HPDE6-E6E7 (cell line): ENCODE results near the gene PITPNM1.
A peak's percentile ranks its signal among the peaks of the same experiment; 100 is the strongest.
"Not testable (repeated sequence)": the region's sequence is repeated elsewhere in the genome, so short reads cannot be mapped to it uniquely, and the experiment has no call there.

ENCODE experiments used
- DNase-seq: peaks from one replicate; pipeline ENCODE4 v3.0.0; 2011; ENCODE audit warnings: missing footprints; ENCODE audit errors: extremely low spot score

Gene PITPNM1

DNA sequence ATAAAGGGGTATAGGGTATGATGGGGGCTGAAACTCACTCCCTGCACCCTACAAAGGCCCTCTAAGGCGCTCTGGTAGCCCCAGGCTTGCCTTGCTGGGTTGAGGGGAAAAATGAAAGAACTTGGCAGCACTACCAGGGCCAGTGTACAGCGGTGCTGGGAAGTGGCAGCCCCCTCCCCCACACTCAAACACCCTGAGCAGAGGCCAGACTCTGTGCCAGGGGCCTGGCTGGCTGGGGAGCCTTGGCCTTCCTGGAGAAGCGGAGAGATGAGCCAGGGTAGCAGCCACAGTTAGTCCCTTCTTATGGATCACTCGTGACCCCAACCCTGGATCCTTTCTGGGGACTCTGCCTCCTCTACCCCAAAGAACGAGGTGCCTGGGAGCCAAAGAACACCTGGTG lies 38.8 kb downstream of the PITPNM1 start:
- no peak for DNase-seq

DNA sequence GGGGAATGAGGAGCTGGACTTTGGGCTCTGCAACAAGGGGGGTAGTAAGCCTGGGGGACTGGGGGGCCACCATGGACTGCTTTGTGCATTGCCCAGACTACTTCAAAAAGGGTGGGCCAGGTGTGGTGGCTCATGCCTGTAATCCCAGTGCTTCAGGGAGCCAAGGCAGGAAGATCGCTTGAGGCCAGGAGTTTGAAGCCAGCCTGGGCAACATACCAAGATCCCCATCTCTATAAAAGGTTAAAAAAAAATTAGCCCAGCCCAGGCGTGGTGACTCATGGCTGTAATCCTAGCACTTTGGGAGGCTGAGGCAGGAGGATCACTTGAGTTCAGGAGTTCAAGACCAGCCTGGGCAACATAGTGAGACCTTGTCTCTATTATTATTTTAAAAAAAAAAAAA lies 39.6 kb downstream of the PITPNM1 start:
- DNase-seq, result not testable (repeated sequence)

DNA sequence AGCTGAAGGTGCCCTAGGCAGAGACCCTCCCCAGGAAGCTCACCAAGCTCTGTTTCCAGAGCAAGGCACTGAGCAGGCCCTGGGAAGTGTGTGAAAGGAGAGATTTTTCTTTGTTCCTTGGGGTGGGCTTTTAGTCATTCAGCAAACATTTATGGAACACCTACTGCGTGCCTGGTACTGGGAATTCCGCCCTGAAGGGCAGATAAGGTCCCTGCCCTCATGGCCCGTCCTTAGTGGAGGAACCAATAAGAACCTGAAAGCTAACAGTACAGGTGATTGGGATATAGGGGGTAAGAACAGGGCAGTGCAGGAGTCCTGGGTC lies 40.0 kb downstream of the PITPNM1 start:
- DNase-seq, result no peak

DNA sequence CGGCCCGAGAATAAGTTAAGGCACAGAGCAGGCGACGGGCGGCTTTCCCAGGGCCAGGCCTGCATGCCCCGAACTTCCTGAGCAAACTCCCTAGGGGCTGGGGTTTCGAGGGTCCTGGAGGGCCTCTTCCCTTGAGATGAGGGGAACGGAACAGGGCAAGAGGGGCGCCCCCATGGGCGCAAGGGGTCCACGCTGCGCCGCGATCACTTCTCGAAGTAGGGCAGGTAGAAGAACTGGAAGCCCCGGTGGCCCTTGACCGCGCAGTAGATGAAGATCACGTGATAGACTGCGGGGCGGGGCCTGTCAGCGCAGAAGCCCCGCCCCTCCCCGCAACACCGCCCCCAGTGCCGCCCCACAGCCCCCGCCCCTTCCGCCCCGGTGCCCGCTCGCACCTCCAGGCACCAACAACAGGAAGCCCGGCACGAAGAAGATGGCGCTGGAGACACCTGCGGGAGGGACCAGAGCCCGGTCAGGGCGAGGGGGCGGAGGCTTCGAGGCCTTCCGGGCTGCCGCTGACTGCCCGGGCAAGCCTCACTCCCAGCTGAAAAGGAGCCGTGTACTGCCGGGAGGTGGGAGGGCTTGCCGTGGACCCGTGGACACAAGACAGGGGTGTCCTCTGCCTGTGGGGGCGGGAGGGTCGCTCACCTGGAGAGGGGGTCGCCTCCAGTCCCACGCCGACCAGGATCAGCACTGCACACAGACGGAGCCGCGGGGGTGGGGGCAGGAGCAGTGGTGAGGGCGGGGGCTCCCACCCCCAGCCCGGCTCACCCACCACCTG lies 40.6 kb downstream of the PITPNM1 start:
- DNase-seq, result peak; percentile 95

DNA sequence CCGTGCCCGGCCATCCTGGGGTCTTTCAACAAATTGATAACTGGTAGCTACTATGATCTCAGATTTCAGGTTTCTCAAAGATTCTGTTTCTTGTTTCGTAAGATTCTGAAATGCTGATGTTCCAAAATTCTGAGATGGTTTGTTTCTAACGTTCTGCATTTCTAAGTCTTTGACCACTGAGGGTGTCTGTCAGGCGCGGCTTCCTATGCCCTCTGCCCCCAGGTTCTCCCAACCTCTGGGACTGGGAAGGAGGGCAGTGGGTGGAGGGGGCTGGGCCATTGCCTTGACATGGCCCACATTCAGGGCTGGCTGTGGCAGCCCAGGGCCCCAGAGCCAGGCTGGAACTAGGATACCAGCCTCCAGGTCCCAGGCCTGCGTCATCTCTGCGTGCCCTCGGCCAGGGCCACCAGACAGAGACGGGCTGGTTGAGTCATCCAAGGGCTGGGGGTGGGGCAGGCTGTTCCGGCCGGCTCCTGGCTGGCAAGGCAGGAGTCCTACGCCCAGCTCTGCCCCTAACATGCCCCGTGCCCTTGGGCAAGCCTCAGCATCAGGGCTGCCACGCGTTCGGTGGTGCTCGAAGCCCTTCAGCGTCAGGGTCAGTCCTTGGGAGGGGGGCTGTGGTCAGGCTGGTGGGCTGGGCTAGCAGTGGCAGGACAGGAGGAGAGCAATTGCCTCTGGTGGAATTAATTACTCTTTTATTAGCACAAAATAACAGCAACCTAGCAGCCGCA lies 41.3 kb downstream of the PITPNM1 start:
- DNase-seq, result peak; percentile 92

DNA sequence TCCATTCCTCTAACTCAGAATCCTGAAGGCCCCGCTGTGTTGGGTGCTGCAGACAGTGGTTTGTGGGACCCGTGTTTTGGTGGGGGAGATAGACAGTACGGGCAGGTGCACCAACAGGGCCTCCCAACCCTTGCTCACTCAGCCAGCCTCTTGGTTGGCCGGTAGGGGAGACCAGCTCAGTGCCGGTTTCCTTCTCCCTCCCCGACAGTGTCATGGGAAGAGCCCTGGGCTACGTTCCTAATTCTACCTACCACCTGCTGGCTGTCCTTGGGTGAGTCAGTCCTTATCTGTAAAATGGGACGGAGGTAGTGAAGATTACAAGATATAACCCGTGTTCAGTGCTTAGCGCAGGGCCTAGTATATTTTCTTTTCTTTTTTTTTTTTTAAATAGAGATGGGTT lies 42.0 kb downstream of the PITPNM1 start:
- no peak for DNase-seq

DNA sequence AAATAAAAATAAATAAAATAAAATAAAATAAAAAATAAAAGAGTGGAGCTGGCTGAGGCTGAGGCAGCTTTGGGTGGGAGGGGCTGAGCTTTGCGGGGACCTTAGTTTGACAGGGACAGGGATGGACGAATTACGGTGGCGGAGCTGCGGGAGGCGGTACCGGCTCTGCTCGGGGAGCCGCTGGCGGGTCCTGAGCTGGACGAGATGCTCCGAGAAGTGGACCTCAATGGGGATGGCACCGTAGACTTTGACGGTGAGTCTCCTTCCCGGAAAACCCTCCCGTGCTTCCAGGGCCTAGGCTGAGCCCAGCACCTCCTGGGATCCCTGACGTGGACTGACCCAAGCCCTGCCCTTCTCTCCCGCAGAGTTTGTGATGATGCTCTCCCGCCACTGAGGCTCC lies 46.9 kb downstream of the PITPNM1 start:
- no peak for DNase-seq

DNA sequence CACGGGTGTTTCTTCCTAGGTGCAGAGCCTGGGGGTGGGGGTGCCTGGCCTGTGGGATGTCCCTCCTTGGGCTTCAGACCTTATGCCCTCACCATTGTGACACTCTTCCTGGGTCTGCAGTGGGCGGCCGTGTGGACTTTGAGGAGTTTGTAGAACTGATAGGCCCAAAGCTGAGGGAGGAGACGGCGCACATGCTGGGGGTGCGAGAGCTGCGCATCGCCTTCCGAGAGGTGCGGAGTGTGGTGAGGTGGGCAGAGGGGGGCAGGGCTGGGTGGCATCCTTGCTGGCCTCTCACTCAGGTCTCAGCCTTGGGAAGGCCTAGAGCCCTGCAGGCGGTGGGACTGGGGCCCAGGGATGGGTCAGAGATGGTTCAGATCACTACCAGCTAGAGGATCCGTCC lies 47.7 kb downstream of the PITPNM1 start:
- no peak for DNase-seq

DNA sequence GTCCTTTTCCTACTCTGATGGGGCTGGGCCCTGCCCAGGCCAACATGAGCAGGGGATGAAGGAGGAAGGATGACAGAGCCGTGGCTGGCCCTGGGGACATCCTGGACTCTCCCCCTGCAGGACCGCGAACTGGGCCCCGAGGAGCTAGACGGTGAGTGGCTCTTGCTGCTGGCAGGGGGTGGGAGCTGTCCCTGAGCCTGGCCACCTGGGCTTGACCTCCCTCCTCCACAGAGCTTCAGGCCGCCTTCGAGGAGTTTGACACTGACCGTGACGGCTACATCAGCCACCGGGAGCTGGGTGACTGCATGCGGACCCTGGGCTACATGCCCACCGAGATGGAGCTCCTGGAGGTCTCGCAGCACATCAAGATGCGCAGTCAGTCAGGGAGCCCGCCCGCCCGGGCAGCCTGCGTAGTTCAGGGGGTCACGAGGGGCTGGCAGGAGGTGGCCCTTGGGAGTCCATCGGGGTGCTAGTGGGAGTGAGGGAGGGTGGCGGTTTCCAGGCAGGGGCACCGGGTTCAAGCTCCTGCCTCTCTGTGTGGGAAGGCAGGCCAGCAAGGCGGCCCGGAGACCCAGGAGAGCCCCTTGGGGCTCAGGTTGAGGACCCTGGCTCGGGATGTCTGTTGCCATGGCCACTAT lies 49.0 kb downstream of the PITPNM1 start:
- no peak for DNase-seq

DNA sequence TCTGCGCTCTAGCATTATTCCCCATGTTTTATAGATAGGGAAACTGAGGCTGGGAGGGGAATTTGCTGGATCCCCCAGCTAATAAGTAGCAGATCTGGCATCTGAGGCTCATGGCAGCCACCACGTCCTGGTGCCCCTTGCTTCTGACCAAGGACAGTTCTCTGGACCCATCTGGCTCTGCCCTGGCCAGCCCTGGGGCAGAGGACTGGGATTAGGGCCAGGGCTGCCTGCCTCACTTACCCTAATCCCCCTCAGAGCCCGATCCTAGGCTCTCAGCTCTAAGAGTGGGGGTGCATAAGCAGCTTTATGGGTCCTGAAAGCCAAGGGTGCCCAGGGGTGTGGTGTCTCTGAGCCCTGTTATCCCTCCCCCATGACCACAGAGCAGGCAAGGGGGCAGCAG lies 50.1 kb downstream of the PITPNM1 start, which contains the start of gene CABP4:
Gene CABP4 (plus strand): TSS at position 301 of the 400 bp plus-strand sequence. CDS start 70 bp downstream, at position 371.
- DNase-seq, result no peak

DNA sequence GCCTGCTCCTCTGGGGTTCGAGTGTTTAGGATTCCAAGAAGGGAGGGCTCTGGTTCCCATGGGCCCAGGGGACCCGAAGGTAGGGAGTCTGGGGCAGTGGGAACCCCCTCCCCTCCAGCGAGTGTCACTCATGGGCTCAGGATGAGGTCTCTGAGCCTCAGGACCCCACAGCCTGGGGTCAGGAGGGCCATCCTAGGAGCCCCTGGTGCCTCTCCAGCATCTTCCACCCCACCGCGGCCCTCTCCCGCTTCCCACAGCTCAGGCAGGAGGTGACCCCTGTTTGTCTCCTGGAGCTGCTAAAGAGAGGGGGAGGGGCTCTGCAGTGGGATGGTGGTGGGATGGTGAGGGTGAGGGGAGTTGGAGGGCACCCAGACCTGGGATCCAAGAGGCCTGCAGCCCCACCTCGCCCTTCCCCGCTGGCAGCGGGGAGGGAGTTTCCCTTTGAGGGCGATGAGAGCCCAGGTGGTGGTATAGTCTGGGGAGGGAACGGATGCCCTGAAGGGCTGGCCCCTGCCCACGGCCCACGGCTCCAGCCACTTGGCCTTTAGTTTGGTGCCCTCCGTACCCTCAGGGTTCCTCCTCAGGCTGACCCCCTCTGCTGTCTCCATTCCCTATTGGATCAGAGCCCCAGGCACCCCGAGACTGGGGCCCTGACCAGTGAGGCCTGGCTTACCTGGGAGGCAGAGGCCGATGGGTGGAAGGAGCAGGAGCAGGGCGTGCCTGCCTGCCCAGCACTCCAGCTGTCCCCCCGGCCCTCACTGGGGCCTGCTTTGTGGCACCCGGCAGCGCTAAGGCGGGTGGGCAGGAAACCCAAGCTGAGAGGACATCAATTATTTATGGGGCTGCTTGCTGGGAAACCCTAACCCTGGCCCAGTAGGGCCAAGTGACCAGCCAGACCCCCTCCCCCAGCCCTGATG lies 51.1 kb downstream of the PITPNM1 start:
- DNase-seq, result no peak

DNA sequence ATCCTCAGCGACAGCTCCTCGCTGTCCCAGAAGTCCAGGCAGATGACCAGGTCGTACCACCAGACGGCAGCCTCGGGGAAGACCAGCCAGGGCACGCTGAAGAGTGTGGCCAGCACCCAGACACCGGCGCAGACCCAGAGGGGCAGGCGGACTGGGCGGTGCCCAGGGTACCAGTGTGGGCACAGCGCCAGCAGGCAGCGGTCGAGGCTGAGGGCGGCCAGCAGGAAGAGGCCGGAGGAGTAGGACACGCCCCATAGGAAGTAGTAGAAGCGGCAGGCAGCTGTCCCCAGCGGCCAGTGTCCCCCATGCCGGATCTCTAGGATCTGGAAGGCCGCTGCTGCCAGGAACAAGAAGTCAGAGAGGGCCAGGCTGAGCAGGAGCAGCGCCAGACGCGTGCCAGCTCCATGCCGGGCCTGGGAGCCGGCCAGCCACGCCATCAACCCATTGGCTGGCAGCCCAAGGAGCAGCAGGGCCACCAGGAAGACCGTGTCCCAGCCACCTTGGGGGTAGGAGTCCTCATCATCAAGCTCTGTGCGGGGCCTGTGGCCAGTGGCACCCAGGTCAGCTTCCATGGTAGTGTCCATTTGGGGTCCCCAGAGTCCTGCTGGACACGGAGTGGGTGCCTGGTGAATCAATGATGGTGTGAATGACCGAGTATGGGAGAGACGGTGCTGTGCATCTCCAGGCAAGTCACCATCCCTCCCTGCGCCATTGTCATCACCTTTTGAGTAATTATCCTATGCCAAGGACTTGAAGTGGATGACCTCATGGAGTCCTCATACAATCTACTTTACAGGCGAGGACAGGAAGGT lies 52.8 kb downstream of the PITPNM1 start, which contains the start of gene GPR152:
Gene GPR152 (minus strand): TSS at position 589 of the 812 bp plus-strand sequence. CDS start 5 bp downstream, at position 584.
- DNase-seq, result no peak

DNA sequence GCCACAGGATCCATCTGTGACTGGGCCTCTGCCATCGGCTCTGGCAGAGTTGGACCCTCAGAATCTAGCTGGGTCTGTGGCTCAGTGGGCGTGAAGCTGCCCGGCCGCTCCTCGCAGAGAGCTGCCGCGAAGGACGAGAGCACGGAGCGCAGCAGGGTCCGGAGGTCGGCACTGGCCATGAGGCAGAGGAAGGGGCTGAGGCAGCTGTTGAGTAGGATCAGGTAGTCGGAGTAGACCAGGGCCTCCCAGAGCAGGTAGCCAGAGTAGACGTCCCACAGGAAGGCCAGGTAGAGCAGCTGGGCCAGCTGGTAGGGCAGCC lies 53.5 kb downstream of the PITPNM1 start:
- DNase-seq, result no peak

DNA sequence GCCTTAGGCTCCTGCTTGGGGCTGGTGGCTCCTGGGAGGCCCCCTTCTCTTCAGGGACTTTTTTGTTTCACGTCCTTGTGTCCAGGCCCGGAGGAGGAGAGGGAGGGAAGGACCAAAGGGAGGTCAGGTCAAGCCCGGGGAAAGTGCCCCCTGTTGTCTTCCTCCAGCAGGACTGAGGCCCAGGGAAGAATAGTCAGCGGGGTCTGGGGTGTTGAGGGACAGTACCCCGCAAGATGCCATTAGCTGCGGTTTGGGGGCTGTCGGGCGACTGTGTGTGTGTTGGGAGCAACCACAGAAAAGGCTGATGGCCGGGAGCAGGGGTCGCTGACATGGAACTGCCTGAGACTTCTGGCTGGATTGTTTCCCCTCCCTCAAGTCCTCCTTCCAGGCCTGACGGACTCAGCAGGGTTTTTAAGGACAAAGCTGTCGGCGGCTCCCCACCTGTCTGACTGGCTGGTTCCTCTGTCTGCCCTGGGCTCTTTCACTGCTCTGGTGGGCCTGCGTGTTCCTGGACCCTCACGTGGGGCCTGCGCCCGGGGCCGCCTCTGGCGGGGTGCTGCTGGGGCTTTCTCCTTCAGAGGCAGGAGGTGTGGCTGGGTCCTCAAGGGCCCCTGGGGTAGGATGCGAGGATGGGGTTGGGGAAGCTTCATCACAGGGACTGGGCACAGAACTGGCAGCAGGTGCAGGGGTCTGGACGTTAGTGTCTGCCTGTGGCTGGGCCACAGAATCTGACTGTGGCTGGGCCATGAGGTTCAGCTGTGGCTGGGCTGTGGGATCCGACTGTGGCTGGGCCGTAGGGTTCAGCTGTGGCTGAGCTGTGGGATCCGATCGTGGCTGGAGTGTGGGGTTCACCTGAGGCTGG lies 54.1 kb downstream of the PITPNM1 start:
- DNase-seq, result no peak

DNA sequence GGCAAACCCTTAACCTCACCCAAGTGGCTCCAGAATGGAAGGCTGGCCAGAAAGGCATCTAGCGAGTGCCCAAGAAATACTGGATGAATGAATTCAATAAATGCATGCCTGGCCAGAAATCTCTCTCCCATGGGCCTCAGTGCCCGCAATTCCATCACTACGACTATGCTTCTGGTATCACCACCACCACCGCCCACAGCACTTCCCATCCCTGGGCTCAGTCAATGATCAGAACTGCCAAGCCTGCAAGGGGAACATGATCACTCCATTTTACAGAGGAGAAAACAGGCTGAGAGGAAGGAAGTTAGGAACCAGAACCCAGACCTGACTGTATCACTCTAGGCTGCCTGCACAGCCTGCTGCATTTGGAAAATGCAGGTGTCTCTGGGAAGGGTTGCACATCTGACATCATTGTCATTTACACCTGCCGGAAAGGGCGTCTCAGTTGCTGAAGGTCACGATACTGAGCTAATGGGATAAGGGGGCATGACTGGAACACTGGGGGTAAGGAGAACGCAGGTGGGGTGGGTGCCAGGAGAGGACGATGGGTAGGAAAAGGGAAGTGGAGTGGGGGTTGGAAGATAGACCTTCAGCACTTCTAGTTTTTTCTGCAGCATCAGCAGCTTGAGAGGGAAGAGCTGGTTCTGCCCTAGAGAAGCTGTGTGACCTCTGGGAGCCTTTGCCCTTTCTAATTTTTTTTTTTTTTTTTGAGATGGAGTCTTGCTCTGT lies 55.9 kb downstream of the PITPNM1 start:
- no peak for DNase-seq

DNA sequence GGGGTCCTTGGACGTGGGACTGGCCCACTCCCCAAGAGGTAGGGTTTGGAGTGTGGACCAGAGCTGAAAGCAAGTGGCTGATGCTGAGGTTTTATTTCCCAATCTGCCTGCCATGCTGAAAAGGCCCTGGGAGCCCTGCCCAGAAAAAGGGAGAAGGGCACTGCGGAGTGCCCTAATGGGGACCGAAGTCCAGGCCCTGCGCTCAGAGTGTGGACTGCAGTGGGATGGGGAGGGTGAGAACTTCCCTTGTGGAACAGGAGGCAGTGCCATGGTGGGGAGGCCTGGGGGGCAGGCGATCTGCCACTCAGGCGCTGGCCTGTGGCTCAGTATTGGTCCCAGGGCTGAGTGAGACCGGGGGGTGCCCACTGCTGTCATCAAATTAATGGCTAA lies 56.9 kb downstream of the PITPNM1 start:
- no peak for DNase-seq

DNA sequence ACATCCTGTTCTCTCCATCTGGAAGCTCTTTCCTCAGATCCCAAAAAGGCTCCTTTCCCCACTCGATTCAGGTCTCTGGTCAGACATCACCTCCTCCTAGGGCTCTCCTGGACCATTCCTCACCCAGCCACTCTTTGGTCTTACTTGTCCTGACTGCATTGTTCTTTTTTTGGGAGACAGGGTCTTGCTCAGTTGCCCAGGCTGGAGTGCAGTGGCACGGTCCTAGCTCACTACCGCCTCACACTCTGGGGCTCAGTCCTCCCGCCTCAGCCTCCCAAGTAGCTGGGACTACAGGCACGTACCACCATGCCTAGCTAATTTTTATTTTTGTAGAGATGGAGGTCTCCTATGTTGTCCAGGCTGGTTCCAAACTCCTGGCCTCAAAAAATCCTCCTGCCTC lies 59.6 kb downstream of the PITPNM1 start:
- no peak for DNase-seq

DNA sequence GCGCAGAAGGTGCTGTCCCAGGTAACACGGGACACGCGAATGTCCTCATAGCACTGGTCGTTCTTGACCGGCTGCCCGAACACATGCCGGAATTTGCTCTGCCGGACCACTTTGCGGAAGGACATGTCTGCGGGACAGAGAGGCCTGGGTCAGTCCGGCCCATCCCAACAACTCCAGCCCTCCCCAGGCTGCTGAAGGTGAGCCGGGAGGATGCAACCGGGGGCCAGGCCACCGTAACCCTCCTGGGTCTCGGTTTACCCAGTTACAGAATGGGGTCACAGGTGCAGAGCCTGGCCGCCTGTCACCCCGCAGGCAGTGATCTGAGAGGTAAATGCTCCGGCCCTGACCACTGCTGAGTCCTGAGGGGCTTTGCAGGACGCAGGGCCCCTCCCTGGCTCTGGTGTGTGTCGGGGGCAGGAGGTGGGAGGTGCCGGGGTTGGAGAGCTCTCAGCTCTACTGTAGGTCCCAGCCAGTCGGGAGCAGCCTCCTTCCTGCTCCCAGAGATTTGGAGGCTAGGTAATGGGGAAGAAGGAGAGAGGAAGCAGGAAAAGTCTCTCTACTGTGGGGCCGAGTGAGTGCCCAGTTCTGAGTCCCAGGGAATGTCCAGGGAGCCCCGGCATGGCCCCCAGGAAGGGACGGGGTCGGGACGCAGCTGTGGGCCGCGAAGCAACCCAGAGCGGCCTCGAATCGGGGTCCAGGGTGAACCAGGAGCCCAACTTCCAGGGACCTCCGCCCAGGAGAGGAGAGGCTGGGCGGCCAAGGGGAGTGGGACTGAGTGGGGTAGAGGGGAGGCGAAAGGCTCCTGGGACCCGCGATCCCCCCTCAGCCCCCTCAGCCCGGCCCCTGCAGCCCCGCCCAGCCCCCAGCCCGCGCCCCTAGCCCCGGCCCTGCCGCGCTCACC lies 62.4 kb downstream of the PITPNM1 start:
- no peak for DNase-seq
